HepG2 (cell line): Measurements from ENCODE around the gene SIX5. TPM values are rescaled to one million over a fixed set of nuclear protein-coding genes. Genes with fewer than 3 reads are reported as not detected.

Source experiments
- ARHGAP35 ChIP-seq: sonication (generic); formaldehyde crosslinking; IDR thresholded peaks from 2 replicates; pipeline ENCODE4 v1.9.0; 2022; ENCODE audit warnings: mild to moderate bottlenecking, inconsistent platforms, moderate library complexity, missing genetic modification reagents, borderline replicate concordance
- CREM ChIP-seq, 2 experiments: sonication (generic) in 1 of 2; formaldehyde crosslinking in 1 of 2; IDR thresholded peaks; 2 replicates each; pipeline versions ENCODE4 v1.4.0 to v1.6.1; 2016 to 2020; ENCODE audit warnings: antibody characterized with exemption in 1 of 2, mild to moderate bottlenecking in 1 of 2, missing genetic modification reagents in 1 of 2
- FOXK1 ChIP-seq: sonication (generic); formaldehyde crosslinking; IDR thresholded peaks from 2 replicates; pipeline ENCODE4 v1.4.0; 2020; ENCODE audit warnings: low read depth, missing genetic modification reagents, borderline replicate concordance
- GATAD1 ChIP-seq: IDR thresholded peaks from 2 replicates; pipeline ENCODE4 v1.6.1; 2016; ENCODE audit warnings: missing genetic modification reagents, missing compliant biosample characterization
- HOXA3 ChIP-seq: sonication (generic); formaldehyde crosslinking; IDR thresholded peaks from 2 replicates; pipeline ENCODE4 v1.5.0; 2020; ENCODE audit warnings: missing genetic modification reagents
- IKZF4 ChIP-seq: sonication (generic); formaldehyde crosslinking; IDR thresholded peaks from 2 replicates; pipeline ENCODE4 v1.5.1; 2020; ENCODE audit warnings: borderline replicate concordance, mild to moderate bottlenecking, low read depth, missing genetic modification reagents; ENCODE audit errors: not compliant biosample characterization
- KLF12 ChIP-seq: sonication (generic); formaldehyde crosslinking; IDR thresholded peaks from 2 replicates; pipeline ENCODE4 v1.4.0; 2020; ENCODE audit warnings: missing genetic modification reagents, borderline replicate concordance
- MED13 ChIP-seq: sonication (generic); formaldehyde crosslinking; IDR thresholded peaks from 2 replicates; pipeline ENCODE4 v1.5.0; 2020; ENCODE audit warnings: missing genetic modification reagents
- MTF2 ChIP-seq: sonication (generic); formaldehyde crosslinking; IDR thresholded peaks from 2 replicates; pipeline ENCODE4 v1.5.0; 2020; ENCODE audit warnings: missing genetic modification reagents, borderline replicate concordance
- NCOA5 ChIP-seq: sonication (generic); formaldehyde crosslinking; IDR thresholded peaks from 2 replicates; pipeline ENCODE4 v1.4.0; 2020; ENCODE audit warnings: missing genetic modification reagents
- NFIB ChIP-seq: sonication (generic); formaldehyde crosslinking; IDR thresholded peaks from 2 replicates; pipeline ENCODE4 v1.9.0; 2021; ENCODE audit warnings: missing genetic modification reagents, mild to moderate bottlenecking, borderline replicate concordance
- NFYB ChIP-seq: sonication (generic); formaldehyde crosslinking; IDR thresholded peaks from 2 replicates; pipeline ENCODE4 v1.4.0; 2020; ENCODE audit warnings: missing genetic modification reagents
- PRPF4 ChIP-seq: fragments of 200-400 bp; formaldehyde crosslinking; IDR thresholded peaks from 2 replicates; pipeline ENCODE4 v1.6.1; 2016; ENCODE audit warnings: low read length, low read depth; ENCODE audit not compliant: poor library complexity, severe bottlenecking
- SMAD3 ChIP-seq: sonication (generic); formaldehyde crosslinking; IDR thresholded peaks from 2 replicates; pipeline ENCODE4 v1.4.0; 2020; ENCODE audit warnings: missing genetic modification reagents
- SP2 ChIP-seq: sonication (generic); formaldehyde crosslinking; IDR thresholded peaks from 2 replicates; pipeline ENCODE4 v1.5.1; 2020; ENCODE audit warnings: mild to moderate bottlenecking, missing genetic modification reagents
- SRF ChIP-seq: IDR thresholded peaks from 2 replicates; pipeline ENCODE4 v1.6.1; 2011; ENCODE audit warnings: mild to moderate bottlenecking, low read depth, low read length, moderate library complexity
- SRY ChIP-seq: sonication (generic); formaldehyde crosslinking; IDR thresholded peaks from 2 replicates; pipeline ENCODE4 v1.8.0; 2022; ENCODE audit warnings: mild to moderate bottlenecking, missing genetic modification reagents
- ZNF24 ChIP-seq: fragments of 450-650 bp; IDR thresholded peaks from 2 replicates; pipeline ENCODE4 v1.6.1; 2017; ENCODE audit warnings: antibody characterized with exemption, mild to moderate bottlenecking
- ZNF264 ChIP-seq: sonication (generic); formaldehyde crosslinking; IDR thresholded peaks from 2 replicates; pipeline ENCODE4 v1.4.0; 2020; ENCODE audit warnings: missing genetic modification reagents
- ZNF33B ChIP-seq: sonication (generic); formaldehyde crosslinking; IDR thresholded peaks from 2 replicates; pipeline ENCODE4 v1.5.1; 2020; ENCODE audit warnings: mild to moderate bottlenecking, missing genetic modification reagents
- ZNF34 ChIP-seq: sonication (generic); formaldehyde crosslinking; IDR thresholded peaks from 2 replicates; pipeline ENCODE4 v1.4.0; 2020; ENCODE audit warnings: mild to moderate bottlenecking, missing genetic modification reagents, borderline replicate concordance
- ZNF652 ChIP-seq: IDR thresholded peaks from 2 replicates; pipeline ENCODE4 v1.6.1; 2016; ENCODE audit warnings: low read depth, borderline replicate concordance
- ZNF746 ChIP-seq: sonication (generic); formaldehyde crosslinking; IDR thresholded peaks from 2 replicates; pipeline ENCODE4 v1.8.0; 2022; ENCODE audit warnings: mild to moderate bottlenecking, missing genetic modification reagents
- ZSCAN31 ChIP-seq: sonication (generic); formaldehyde crosslinking; IDR thresholded peaks from 2 replicates; pipeline ENCODE4 v1.5.0; 2020; ENCODE audit warnings: low read depth, mild to moderate bottlenecking, missing genetic modification reagents
- polyA plus RNA-seq, 8 experiments: library from polyadenylated mRNA; depleted of rRNA in 3 of 8; stranded (reverse) in 7 of 8; unstranded in 1 of 8; fragments of >200 nt; fragmentation: Illumina TruSeq in 4 of 8; extraction: Trizol in 4 of 8; gene quantifications; 2 replicates each; pipeline versions ENCODE4 v1.2.1 to v1.2.3, GENCODE V29; 2011 to 2016; ENCODE audit warnings: low read depth in 4 of 8, missing spikeins in 1 of 8, mixed read lengths in 1 of 8; ENCODE audit not compliant: insufficient read depth in 1 of 8
- total RNA-seq, 5 experiments: library from RNA; depleted of rRNA; stranded (reverse); fragments of >200 nt; fragmentation: Illumina TruSeq; extraction: Trizol; gene quantifications; 2 replicates each; pipeline ENCODE4 v1.2.3, GENCODE V29; 2016; ENCODE audit warnings: low read depth in 1 of 5
- TF ChIP-seq, protein P1 (sequence below): sonication (generic); formaldehyde crosslinking; IDR thresholded peaks from 2 replicates; pipeline ENCODE4 v1.5.1; 2020; ENCODE audit warnings: missing genetic modification reagents, mild to moderate bottlenecking, borderline replicate concordance
- TF ChIP-seq, protein P2 (sequence below): sonication (generic); formaldehyde crosslinking; IDR thresholded peaks from 2 replicates; pipeline ENCODE4 v1.4.0; 2020; ENCODE audit warnings: missing genetic modification reagents
- TF ChIP-seq, protein P3 (sequence below): sonication (generic); formaldehyde crosslinking; conservative IDR thresholded peaks from 2 replicates; pipeline ENCODE4 v1.8.0; 2022; ENCODE audit warnings: missing genetic modification reagents

The SIX5 gene
- total and polyA plus RNA-seq, 2 of the 13 experiments (the other 11 are each of a cell fraction or from before 2014, with no cell fraction given): 7.7 to 10.5 TPM

DNA sequence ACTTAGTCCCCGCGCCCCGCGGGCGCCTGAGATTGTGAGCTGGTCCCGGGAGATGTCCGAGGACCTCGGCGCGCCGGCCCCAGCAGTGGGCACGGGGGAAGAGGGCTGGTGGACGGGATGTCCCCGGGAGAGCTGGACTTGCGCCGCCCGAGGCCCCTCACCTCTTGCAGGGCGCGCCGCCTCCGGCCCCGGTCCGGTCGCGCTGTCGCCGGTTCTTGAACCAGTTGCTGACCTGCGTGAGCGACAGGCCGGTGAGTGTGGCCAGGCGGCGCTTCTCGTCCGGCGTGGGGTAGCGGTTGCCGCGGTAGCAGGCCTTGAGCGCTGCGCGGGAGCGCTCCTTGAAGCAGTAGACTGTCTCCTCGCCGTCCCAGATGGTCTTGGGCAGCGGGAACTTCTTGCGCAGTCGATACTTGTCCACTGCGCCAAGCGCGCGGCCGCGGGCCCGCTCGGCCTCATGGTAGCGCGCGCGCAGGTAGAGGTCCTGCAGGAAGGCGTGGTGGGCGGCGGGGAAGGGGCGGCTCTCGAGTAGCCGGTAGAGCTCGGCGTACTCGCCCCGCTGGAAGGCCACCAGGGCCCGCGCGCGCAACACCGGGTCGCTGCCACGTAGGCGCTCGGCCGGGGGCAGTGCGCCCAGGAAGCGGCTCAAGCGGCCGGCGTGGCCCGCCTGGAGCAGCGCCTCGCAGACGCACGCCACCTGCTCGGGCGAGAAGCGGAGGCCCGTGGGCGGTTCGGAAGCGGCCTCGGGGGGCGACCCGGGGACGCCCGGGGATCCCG, 984 bp downstream of the SIX5 start (continued):
- TF ChIP-seq FOXK1 (CRISPR knock-in tag) (peak; percentile 60; the same call in 1 of the 2 replicates), SP2 (no peak), NFIB (no peak), KLF12 (CRISPR knock-in tag) (no peak), HOXA3 (CRISPR knock-in tag) (no peak), ARHGAP35 (CRISPR knock-in tag) (no peak), SRF (no peak), MTF2 (no peak; the same call in 1 of the 2 replicates), MED13 (CRISPR knock-in tag) (no peak), IKZF4 (peak; percentile 54), CREM (IDR thresholded peaks at IDR 0.05) (no peak), CREM (CRISPR knock-in tag; IDR thresholded peaks at IDR 0.05) (no peak), ZNF34 (CRISPR knock-in tag) (no peak), PRPF4 (no peak), ZSCAN31 (CRISPR knock-in tag) (0 out of 2 replicates have a peak, but pooled peaks have one; percentile 13), ZNF652 (CRISPR knock-in tag) (no peak), ZNF264 (CRISPR knock-in tag) (0 out of 2 replicates have a peak, but pooled peaks have one; percentile 20), NCOA5 (CRISPR knock-in tag) (0 out of 2 replicates have a peak, but pooled peaks have one; percentile 86), ZNF33B (no peak), ZNF746 (CRISPR knock-in tag) (no peak), NFYB (CRISPR knock-in tag) (no peak), SMAD3 (CRISPR knock-in tag) (no peak), GATAD1 (peak; percentile 36; the same call in 1 of the 2 replicates), SRY (CRISPR knock-in tag) (peak; percentile 65; the same call in 1 of the 2 replicates), ZNF24 (no peak)
- TF ChIP-seq, protein P1, sequence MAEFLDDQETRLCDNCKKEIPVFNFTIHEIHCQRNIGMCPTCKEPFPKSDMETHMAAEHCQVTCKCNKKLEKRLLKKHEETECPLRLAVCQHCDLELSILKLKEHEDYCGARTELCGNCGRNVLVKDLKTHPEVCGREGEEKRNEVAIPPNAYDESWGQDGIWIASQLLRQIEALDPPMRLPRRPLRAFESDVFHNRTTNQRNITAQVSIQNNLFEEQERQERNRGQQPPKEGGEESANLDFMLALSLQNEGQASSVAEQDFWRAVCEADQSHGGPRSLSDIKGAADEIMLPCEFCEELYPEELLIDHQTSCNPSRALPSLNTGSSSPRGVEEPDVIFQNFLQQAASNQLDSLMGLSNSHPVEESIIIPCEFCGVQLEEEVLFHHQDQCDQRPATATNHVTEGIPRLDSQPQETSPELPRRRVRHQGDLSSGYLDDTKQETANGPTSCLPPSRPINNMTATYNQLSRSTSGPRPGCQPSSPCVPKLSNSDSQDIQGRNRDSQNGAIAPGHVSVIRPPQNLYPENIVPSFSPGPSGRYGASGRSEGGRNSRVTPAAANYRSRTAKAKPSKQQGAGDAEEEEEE (CRISPR knock-in tag): no peak
- TF ChIP-seq, protein P2, sequence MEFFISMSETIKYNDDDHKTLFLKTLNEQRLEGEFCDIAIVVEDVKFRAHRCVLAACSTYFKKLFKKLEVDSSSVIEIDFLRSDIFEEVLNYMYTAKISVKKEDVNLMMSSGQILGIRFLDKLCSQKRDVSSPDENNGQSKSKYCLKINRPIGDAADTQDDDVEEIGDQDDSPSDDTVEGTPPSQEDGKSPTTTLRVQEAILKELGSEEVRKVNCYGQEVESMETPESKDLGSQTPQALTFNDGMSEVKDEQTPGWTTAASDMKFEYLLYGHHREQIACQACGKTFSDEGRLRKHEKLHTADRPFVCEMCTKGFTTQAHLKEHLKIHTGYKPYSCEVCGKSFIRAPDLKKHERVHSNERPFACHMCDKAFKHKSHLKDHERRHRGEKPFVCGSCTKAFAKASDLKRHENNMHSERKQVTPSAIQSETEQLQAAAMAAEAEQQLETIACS: peak; percentile 93
- TF ChIP-seq, protein P3, sequence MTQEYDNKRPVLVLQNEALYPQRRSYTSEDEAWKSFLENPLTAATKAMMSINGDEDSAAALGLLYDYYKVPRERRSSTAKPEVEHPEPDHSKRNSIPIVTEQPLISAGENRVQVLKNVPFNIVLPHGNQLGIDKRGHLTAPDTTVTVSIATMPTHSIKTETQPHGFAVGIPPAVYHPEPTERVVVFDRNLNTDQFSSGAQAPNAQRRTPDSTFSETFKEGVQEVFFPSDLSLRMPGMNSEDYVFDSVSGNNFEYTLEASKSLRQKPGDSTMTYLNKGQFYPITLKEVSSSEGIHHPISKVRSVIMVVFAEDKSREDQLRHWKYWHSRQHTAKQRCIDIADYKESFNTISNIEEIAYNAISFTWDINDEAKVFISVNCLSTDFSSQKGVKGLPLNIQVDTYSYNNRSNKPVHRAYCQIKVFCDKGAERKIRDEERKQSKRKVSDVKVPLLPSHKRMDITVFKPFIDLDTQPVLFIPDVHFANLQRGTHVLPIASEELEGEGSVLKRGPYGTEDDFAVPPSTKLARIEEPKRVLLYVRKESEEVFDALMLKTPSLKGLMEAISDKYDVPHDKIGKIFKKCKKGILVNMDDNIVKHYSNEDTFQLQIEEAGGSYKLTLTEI: no peak
